GM21717 (cell line): ENCODE measurements around the gene TNFSF9.
"Not testable (repeated sequence)": the region's sequence is repeated elsewhere in the genome, so short reads cannot be mapped to it uniquely, and the experiment has no call there.

Source experiments
- ATAC-seq: cut with Tn5 transposase; IDR thresholded peaks from one replicate; pipeline ENCODE4 v1.9.1; 2021; ENCODE audit warnings: mild to moderate bottlenecking, moderate library complexity; ENCODE audit not compliant: unreplicated experiment

The TNFSF9 gene

GRCh38 chr19:6532244-6532999 lies 1.6 kb downstream of the TNFSF9 start:
- ATAC-seq = no peak

- no peak for ATAC-seq
Observed at GRCh38 chr19:6533000-6533328, 2.1 kb downstream of the TNFSF9 start.

GRCh38 chr19:6533746-6534418 lies 3.1 kb downstream of the TNFSF9 start:
- no peak for ATAC-seq

- no peak for ATAC-seq
Observed at GRCh38 chr19:6534451-6535093, 3.7 kb downstream of the TNFSF9 start.

GRCh38 chr19:6535558-6536137 lies 4.8 kb downstream of the TNFSF9 start:
- ATAC-seq = no peak

- ATAC-seq = no peak
Observed at GRCh38 chr19:6539514-6539913, 8.7 kb downstream of the TNFSF9 start.

- ATAC-seq = no peak
Observed at GRCh38 chr19:6540918-6541689, 10.3 kb downstream of the TNFSF9 start.

GRCh38 chr19:6543866-6544347 lies 13.1 kb downstream of the TNFSF9 start:
- no peak for ATAC-seq

- not testable (repeated sequence) for ATAC-seq
Observed at GRCh38 chr19:6550679-6551078, 19.9 kb downstream of the TNFSF9 start.

GRCh38 chr19:6551091-6551490 lies 20.3 kb downstream of the TNFSF9 start:
- no peak for ATAC-seq

GRCh38 chr19:6551607-6552450 lies 21.0 kb downstream of the TNFSF9 start:
- ATAC-seq = no peak

- ATAC-seq = no peak
Observed at GRCh38 chr19:6556043-6556449, 25.2 kb downstream of the TNFSF9 start.

- ATAC-seq = no peak
Observed at GRCh38 chr19:6556480-6557195, 25.8 kb downstream of the TNFSF9 start.

GRCh38 chr19:6562437-6562836 lies 31.6 kb downstream of the TNFSF9 start:
- ATAC-seq = not testable (repeated sequence)

- no peak for ATAC-seq
Observed at GRCh38 chr19:6564393-6564792, 33.6 kb downstream of the TNFSF9 start.

- ATAC-seq = not testable (repeated sequence)
Observed at GRCh38 chr19:6566727-6567126, 35.9 kb downstream of the TNFSF9 start.

GRCh38 chr19:6568010-6568526 lies 37.2 kb downstream of the TNFSF9 start:
- ATAC-seq = no peak

GRCh38 chr19:6568816-6569215 lies 38.0 kb downstream of the TNFSF9 start:
- ATAC-seq = no peak

- no peak for ATAC-seq
Observed at GRCh38 chr19:6570764-6571163, 39.9 kb downstream of the TNFSF9 start.
